ENCODE results near the gene RSBN1.
"Not testable (repeated sequence)": the region's sequence is repeated elsewhere in the genome, so short reads cannot be mapped to it uniquely, and the experiment has no call there.

Gene RSBN1

DNA sequence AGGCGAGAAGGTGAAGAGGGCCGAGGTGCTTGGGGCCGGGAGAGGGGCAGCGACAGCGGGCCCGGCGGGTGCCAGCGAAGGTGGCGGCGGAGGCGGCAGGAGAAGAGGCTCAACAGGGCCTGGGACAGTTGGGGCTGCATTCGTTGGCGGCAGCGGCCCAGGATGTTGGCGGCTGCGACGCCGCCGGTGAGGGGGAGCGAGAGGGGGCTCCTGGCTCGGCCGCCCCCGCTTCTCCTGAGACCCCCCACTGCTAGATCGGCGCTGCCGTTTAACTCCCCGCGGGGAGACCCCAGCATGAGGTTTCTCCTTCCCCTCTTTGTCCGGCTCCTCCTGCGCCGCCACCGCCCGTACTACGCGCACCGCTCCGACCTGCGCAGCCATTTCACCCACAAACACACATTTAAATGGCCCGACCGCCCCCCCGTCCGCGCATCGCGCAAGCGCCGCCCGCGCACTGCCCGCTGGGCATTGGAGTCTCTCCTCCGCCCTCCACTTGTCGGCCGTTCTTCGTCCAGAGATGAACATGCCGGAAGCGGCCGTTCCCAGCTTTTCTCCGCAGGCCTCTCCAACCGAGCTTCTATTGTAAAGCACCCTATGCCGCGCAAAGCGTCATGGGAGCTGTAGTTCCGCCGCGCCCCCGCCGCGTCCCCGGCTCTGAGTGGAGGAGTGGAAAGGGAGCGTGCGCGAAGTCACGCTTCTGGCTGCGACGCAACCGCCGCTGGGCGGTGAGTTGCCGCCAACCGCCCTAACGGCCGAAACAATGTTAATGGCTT is at the start of gene RSBN1:
TSS of gene RSBN1 (minus strand) at position 589 of the 773 bp plus-strand sequence. CDS start at position 525, 64 bp downstream.
- peak; percentile 95 to 97 for DNase-seq (ENCODE audit: low read depth in 2 of 2)

DNA sequence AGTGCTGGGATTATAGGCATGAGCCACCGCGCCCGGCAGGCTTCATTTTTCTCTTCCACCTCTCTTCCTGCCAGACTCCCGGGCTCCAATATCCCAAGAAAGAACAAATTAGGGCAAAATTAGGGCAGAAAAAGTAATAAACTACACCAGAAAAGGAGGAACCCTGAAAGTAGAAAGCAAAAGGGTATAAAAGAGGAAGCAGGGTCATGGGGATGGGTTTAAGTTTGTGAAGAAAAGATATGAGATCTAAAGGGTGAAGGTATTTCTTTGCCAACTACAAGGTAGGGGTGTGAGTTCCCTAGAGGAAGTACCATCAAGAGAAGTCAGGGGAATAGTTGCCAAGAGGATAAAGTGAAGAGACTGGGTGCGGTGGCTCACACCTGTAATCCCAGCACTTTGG is 49.4 kb upstream of the RSBN1 start:
- no peak for DNase-seq (ENCODE audit: low read depth in 2 of 2)

GRCh38 chr1:113860891-113861290 is 48.6 kb upstream of the RSBN1 start:
- DNase-seq (ENCODE audit: low read depth in 2 of 2) = no peak

GRCh38 chr1:113859478-113860175 is 47.4 kb upstream of the RSBN1 start:
- no peak for DNase-seq (ENCODE audit: low read depth in 2 of 2)

DNA sequence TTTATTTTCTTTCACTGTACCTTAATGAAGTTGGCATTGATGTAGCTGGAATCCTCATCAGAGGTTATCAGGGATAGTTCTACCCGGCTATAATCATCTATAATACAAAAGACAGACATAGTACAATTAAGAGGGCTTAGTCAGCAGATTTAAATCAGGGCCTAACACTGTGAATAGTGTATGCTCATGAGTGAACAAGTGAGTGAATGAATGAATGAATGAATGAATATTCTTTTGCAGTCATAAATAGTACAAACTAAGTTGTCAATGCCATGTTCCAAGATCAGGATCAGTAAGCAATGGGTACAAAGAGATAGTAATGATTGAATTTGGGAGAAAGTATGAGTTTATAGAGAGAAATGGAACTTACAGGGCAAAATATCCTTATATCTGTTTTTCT is 46.7 kb upstream of the RSBN1 start:
- DNase-seq (ENCODE audit: low read depth in 2 of 2) = no peak

GRCh38 chr1:113858418-113858817 is 46.1 kb upstream of the RSBN1 start:
- no peak for DNase-seq (ENCODE audit: low read depth in 2 of 2)

DNA sequence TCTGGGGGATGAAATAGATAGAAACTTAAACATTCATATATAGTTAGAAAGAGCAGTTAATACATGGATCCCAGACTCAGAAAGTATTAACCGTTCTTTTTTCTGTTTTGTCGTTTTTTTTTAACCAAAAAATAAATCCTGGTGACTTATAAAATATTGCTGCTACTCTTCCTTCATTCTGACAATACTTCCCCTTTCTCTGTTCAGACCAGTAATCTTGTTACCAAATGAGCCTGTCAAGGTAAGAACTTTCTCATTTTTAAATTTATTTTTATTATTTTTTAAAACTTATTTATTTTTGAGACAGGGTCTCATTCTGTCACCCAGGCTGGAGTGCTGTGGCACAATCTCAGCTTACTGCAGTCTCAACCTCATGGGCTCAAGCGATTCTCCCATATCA is 45.5 kb upstream of the RSBN1 start:
- no peak for DNase-seq (ENCODE audit: low read depth in 2 of 2)

- DNase-seq (ENCODE audit: low read depth in 2 of 2) = no peak
These were observed 44.1 kb upstream of the RSBN1 start for GRCh38 chr1:113856401-113856790.

DNA sequence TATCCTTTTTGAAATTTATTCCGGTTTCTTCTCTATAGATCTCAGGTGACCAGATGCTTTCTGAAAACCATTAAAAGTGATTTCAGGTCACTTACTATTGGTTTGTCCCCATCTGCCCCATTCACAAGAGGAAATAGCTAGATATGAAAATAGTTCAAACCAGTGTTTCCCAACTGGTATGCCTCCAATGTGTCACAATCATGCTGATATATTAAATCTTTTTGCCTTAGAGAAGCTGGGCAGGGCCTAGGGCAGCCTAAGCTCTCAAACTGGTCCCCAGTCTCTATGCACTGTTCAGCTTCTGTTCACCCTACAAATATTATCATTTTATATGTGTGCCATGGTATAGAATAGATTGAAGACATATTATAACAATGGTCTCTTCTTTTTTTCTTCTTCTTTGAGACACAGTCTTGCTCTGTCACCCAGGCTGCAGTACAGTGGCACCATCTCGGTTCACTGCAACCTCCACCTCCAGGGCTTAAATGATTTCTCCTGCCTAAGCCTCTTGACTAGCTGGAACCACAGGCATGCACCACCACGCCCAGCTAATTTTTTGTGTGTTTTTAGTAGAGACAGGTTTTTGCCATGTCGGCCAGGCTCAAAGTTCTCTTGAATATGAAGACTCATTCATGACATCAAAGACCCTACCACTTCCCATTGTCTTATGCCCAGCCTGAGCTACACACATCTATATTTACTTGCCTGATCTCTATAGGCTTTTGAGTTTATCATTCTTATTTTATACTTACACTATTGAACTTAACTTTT is 43.5 kb upstream of the RSBN1 start:
- no peak for DNase-seq (ENCODE audit: low read depth in 2 of 2)

GRCh38 chr1:113854234-113854633 is 42.0 kb upstream of the RSBN1 start:
- DNase-seq (ENCODE audit: low read depth in 2 of 2) = no peak

GRCh38 chr1:113852694-113853093 is 40.4 kb upstream of the RSBN1 start:
- DNase-seq (ENCODE audit: low read depth in 2 of 2) = not testable (repeated sequence)

- DNase-seq (ENCODE audit: low read depth in 2 of 2) = no peak
These were observed 38.0 kb upstream of the RSBN1 start for GRCh38 chr1:113850127-113850796.

DNA sequence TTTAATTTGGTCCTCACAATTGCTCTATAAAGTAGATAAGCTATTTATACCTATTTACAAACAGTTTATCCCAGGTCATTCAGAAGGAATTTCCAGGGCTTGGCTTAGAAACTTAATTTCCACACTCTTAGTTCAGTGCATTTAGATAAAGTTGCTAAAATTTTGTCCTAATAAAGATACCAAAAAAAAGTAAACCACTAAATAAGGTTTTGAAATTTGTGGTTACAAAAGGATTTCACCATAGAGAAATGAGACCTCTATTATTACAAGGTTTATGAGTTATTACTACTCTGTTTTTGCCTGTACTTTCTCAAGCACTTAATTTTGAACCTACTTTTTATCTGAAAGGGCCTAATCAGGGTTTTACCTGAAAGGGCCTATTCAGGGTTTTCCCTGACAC is 36.8 kb upstream of the RSBN1 start:
- no peak for DNase-seq (ENCODE audit: low read depth in 2 of 2)

GRCh38 chr1:113846391-113847035 is 34.2 kb upstream of the RSBN1 start:
- DNase-seq (ENCODE audit: low read depth in 2 of 2) = no peak

DNA sequence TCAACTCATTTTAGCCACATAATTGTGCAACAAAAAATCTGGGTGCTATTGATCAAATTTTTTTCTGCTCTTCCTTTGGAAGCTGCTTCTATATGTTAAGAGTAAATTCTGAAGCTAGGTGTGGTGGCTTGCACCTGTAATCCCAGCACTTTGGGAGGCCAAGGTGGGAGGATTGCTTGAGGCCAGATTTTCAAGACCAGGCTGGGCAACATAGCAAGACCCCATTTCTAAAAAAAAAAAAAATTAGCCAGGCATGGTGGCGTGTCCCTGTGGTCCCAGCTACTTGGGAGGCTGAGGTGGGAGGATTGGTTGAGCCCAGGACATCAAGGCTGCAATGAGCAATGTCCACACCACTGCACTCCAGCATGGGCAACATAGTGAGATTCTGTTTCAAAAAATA is 24.3 kb upstream of the RSBN1 start:
- DNase-seq (ENCODE audit: low read depth in 2 of 2) = no peak

- DNase-seq (ENCODE audit: low read depth in 2 of 2) = no peak
These were observed 23.5 kb upstream of the RSBN1 start for GRCh38 chr1:113835686-113836290.

GRCh38 chr1:113834716-113835115 is 22.4 kb upstream of the RSBN1 start:
- DNase-seq (ENCODE audit: low read depth in 2 of 2) = no peak

GRCh38 chr1:113830039-113830438 is 17.8 kb upstream of the RSBN1 start:
- no peak for DNase-seq (ENCODE audit: low read depth in 2 of 2)

- DNase-seq (ENCODE audit: low read depth in 2 of 2) = no peak
These were observed 9.6 kb upstream of the RSBN1 start for GRCh38 chr1:113821916-113822315.

GRCh38 chr1:113818578-113818977 is 6.3 kb upstream of the RSBN1 start:
- DNase-seq (ENCODE audit: low read depth in 2 of 2) = no peak

- no peak for DNase-seq (ENCODE audit: low read depth in 2 of 2)
These were observed 942 bp upstream of the RSBN1 start for GRCh38 chr1:113813218-113813617.
